Stimulated activated CD4-positive, alpha-beta T cell treated with anti-CD3 and anti-CD28 coated beads, TNF-alpha, amount 100 ng/mL, for 48 hours (primary cell): Measurements from ENCODE around the gene DCAF4.

Experiments used
- DNase-seq, 3 donors: peaks; one replicate each; pipeline ENCODE4 v3.0.0-alpha.2; 2020; ENCODE audit warnings: low read depth in 3 of 3

The DCAF4 gene

GRCh38 chr14:72894623-72895378, 31.5 kb upstream of the DCAF4 start:
- DNase-seq, result no peak

- no peak for DNase-seq
Observed at GRCh38 chr14:72898448-72898847, 27.8 kb upstream of the DCAF4 start.

GRCh38 chr14:72901361-72901760, 24.9 kb upstream of the DCAF4 start:
- DNase-seq, result no peak

GRCh38 chr14:72902801-72903530, 23.3 kb upstream of the DCAF4 start:
- no peak for DNase-seq

- no peak for DNase-seq
Observed at GRCh38 chr14:72903716-72904115, 22.5 kb upstream of the DCAF4 start.

- DNase-seq, result no peak
Observed at GRCh38 chr14:72904218-72904617, 22.0 kb upstream of the DCAF4 start.

- peak in 2 of 3 donors; percentile 29 to 49 for DNase-seq
Observed at GRCh38 chr14:72904840-72905561, 21.3 kb upstream of the DCAF4 start.

GRCh38 chr14:72906316-72906715, 19.9 kb upstream of the DCAF4 start:
- no peak for DNase-seq

- no peak for DNase-seq
Observed at GRCh38 chr14:72906879-72907278, 19.4 kb upstream of the DCAF4 start.

GRCh38 chr14:72907886-72908285, 18.4 kb upstream of the DCAF4 start:
- no peak for DNase-seq

GRCh38 chr14:72909163-72909562, 17.1 kb upstream of the DCAF4 start:
- no peak for DNase-seq

- no peak for DNase-seq
Observed at GRCh38 chr14:72913809-72914208, 12.5 kb upstream of the DCAF4 start.

GRCh38 chr14:72916174-72916573, 10.1 kb upstream of the DCAF4 start:
- no peak for DNase-seq

- no peak for DNase-seq
Observed at GRCh38 chr14:72917094-72917802, 9.0 kb upstream of the DCAF4 start.

- DNase-seq, result no peak
Observed at GRCh38 chr14:72920008-72920407, 6.3 kb upstream of the DCAF4 start.

- no peak for DNase-seq
Observed at GRCh38 chr14:72921396-72921795, 4.9 kb upstream of the DCAF4 start.

- no peak for DNase-seq
Observed at GRCh38 chr14:72924337-72924736, 1.9 kb upstream of the DCAF4 start.

- DNase-seq, result no peak
Observed at GRCh38 chr14:72925171-72925759, 999 bp upstream of the DCAF4 start.

- DNase-seq, result no peak
Observed at GRCh38 chr14:72925815-72926291, 411 bp upstream of the DCAF4 start.

GRCh38 chr14:72928872-72929271, 2.6 kb downstream of the DCAF4 start:
- no peak for DNase-seq

- no peak for DNase-seq
Observed at GRCh38 chr14:72929316-72930080, 3.2 kb downstream of the DCAF4 start.
